Mucosa of descending colon (tissue), 3 donors: ENCODE data around the gene DEGS2. TPM values are rescaled to one million over a fixed set of nuclear protein-coding genes. Genes with fewer than 3 reads are reported as not detected.

ENCODE experiments used
- ATAC-seq: fragments of 200-7000 bp; cut with Tn5 transposase; one replicate; pipeline ENCODE4 v1.9.1; 2020; ENCODE audit warnings: mild to moderate bottlenecking, moderate library complexity
- DNase-seq, 3 donors: peaks; one replicate each; pipeline ENCODE4 v3.0.0-alpha.2; 2020
- H3K36me3 ChIP-seq: fragments of 200-600 bp; one replicate; pipeline ENCODE4 v1.8.0; 2021; ENCODE audit warnings: low read depth, mild to moderate bottlenecking
- H3K4me1 ChIP-seq: fragments of 200-600 bp; one replicate; pipeline ENCODE4 v1.8.0; 2021; ENCODE audit warnings: low read depth, mild to moderate bottlenecking
- H3K4me3 ChIP-seq: fragments of 200-600 bp; one replicate; pipeline ENCODE4 v1.8.0; 2021; ENCODE audit warnings: mild to moderate bottlenecking
- H3K9me3 ChIP-seq: fragments of 200-600 bp; one replicate; pipeline ENCODE4 v1.8.0; 2021; ENCODE audit warnings: mild to moderate bottlenecking
- intact Hi-C, 2 donors: fragments of 100-400 bp; cut with DNase I in 1 of 2; cut with micrococcal nuclease in 1 of 2; formaldehyde crosslinking; loops; one replicate each; pipeline versions ENCODE4 v1.11.0 to v1.11.1; 2022; cut with DNase I, micrococcal nuclease
- total RNA-seq, 3 donors: library from RNA; stranded (reverse); fragmentation: NEBNext Ultra II Directional in 2 of 3; extraction: Animal tissue kit (Norgen Biotek cat#: 25700) in 2 of 3; gene quantifications; one replicate each; pipeline versions ENCODE4 v1.2.1 to v1.2.4, GENCODE V29; 2021 to 2023
- TF ChIP-seq, protein P1 (sequence below): fragments of 200-600 bp; IDR thresholded peaks from one replicate; pipeline ENCODE4 v1.8.0; 2022; ENCODE audit warnings: antibody characterized with exemption, mild to moderate bottlenecking
- donor health status: DM: no; HTN: no; CAD: no; lungs with moderate emphysema.
- donor health status: DM: no; HTN: no; CAD: no.
- donor health status: DM: no; HTN: yes; CAD: no.

Gene DEGS2
- total RNA-seq, 3 donors from 2014 or later = 6.2 to 28.5 (median 27.9) TPM

DNA sequence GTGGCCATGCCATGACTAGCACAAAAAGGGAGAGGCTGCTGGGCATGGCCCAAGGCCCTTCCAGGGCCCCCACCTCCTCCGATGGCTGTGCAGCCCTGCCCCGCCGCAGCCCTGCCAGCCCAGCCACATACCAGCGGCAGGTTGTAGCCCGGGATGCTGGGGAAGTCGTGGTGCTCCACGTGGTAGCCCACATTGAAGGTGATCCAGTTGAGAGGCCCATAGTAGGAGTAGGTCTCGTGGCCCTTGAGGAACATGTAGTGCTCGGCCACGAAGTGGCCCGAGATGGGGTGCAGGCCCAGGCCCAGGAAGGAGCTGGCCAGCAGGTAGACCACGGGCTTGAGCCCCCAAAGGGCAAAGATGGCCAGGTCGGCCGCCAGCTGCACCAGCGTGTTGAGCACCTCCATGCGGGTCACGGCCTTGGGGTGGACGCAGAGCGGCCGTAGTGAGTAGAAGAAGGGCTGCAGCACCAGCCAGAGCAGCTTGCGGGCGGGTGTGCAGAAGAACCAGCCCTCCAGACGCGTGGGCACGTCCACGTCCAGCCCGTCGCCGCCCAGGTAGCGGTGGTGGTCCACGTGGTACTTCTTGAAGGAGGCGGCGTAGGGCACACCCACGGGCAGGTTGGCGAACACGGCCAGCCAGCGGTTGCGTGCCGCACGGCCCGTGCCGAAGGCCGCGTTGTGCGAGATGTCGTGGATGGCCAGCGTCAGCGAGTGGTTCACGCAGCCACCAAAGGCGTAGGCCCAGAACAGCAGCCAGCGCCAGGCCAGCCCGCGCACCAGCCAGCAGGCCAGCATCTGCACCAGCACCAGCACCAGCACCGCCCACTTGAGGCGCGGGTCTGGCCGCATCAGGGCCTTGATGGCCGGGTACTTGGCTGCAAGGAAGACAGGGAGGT is 10.4 kb downstream of the DEGS2 start:
- intact Hi-C loops = no loop called here
- Histone ChIP-seq H3K4me1 (peaks cover 62% of the 10 kb centered on the region), H3K4me3 (no peak overlapping the region), H3K36me3 (no peaks in the 10 kb centered on the region), H3K9me3 (no peaks in the 10 kb centered on the region)
- peak in 1 of 3 donors; percentile 71 for DNase-seq
- TF ChIP-seq, protein P1, sequence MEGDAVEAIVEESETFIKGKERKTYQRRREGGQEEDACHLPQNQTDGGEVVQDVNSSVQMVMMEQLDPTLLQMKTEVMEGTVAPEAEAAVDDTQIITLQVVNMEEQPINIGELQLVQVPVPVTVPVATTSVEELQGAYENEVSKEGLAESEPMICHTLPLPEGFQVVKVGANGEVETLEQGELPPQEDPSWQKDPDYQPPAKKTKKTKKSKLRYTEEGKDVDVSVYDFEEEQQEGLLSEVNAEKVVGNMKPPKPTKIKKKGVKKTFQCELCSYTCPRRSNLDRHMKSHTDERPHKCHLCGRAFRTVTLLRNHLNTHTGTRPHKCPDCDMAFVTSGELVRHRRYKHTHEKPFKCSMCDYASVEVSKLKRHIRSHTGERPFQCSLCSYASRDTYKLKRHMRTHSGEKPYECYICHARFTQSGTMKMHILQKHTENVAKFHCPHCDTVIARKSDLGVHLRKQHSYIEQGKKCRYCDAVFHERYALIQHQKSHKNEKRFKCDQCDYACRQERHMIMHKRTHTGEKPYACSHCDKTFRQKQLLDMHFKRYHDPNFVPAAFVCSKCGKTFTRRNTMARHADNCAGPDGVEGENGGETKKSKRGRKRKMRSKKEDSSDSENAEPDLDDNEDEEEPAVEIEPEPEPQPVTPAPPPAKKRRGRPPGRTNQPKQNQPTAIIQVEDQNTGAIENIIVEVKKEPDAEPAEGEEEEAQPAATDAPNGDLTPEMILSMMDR = no peak
- no peak for ATAC-seq

DNA sequence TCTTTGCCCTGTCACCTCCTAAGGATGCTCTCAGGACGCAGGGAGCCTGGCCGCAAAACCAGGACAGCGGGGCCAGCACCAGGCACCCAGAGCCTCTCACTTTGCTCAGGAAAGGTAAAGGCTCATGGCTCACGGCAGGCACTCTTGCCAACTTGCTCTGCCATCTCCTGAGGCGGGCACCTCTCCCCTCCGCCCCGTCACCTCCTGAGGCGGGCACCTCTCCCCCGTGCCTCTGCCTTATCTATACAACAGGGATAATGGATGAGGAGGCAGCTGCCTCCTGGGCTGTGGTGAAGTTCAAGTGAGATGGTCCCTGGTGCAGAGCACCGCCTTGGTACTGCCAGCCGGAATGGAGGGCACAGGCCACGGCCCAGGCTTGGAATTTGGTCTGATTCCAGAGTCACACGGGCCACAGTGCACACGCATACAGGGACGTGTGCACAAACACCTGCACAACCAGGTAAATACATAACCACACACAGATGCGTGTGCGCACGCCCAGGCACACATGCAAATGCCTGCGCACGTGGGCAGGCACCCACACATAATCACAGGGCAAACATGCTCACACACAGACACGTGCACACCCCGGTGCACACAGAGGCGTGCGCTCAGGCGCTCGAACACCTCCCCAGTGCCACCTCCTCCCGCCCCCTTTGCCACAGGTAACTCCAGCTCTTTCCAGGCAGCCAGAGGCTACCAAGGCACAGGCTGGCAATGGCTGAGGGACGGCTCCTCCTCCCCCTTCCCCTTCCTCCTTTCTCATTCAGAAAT is 11.6 kb downstream of the DEGS2 start:
- peaks cover 72% of the 10 kb centered on the region for H3K4me1 ChIP-seq
- DNase-seq (peak in 1 of 3 donors; percentile 74), ATAC-seq (peak; percentile 5)
- no peak overlapping the region for H3K4me3 ChIP-seq
- TF ChIP-seq, protein P1 = no peak
- no peaks in the 10 kb centered on the region for H3K36me3 ChIP-seq
- H3K9me3 ChIP-seq = no peaks in the 10 kb centered on the region
- intact Hi-C loops = no loop called here

DNA sequence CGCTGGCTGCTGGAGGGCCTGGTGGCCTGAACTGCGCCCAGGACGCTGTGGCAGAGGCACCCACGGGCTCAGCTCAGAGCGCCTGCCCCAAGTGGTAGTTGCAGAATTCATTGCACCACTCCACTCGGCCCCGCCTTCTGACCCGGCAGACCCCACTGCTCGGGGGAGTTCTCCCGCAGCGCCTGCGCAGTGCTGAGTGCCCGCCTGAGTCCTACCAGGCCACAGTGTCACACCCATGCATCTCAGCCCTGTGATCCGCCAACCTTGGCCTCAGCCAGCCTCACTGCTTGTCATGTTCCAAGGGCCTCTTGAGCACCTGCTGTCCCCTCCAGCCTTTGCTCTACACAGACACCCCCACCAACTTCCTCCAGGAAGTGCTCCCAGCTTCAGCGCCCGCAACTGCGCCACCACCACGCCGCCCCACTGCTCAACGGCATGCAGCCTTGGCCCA is 12.2 kb downstream of the DEGS2 start:
- TF ChIP-seq, protein P1 = no peak
- H3K9me3 ChIP-seq = no peaks in the 10 kb centered on the region
- intact Hi-C loops = no loop called here
- DNase-seq (peak in 2 of 3 donors; percentile 60 to 77), ATAC-seq (no peak)
- no peak overlapping the region for H3K4me3 ChIP-seq
- H3K4me1 ChIP-seq = peaks cover 78% of the 10 kb centered on the region
- no peaks in the 10 kb centered on the region for H3K36me3 ChIP-seq

DNA sequence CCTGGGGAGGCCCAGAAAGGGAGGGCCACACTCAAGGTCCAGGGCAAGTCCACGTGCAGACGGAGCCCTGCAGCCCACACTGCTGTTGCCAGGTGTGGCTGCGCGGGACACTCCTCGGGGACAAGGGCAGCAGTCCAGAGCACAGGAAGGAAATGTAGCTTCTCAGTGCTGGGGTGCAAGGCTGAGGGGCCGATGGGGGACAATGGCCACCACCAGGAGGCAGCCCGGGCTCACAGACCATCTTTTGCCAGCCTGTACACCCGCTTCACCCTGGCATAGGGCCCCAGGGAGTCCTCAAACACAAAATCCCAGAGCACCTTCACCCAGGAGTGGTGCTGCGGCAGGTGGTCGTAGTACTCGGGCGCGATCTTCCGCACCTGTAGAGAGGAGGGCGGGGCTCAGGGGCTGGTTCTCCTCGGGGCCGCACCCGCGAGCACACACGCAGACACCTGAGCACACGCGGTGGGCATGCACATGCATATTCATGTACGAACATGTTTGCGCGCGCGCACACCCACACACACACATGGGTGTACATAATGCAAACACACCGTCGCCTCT is 12.8 kb downstream of the DEGS2 start:
- Histone ChIP-seq H3K36me3 (no peaks in the 10 kb centered on the region), H3K4me3 (no peak overlapping the region), H3K9me3 (no peaks in the 10 kb centered on the region), H3K4me1 (peaks cover 78% of the 10 kb centered on the region)
- peak in 2 of 3 donors; percentile 55 to 78 for DNase-seq
- peak; percentile 13 for ATAC-seq
- TF ChIP-seq, protein P1 = no peak
- intact Hi-C loops = no loop called here

DNA sequence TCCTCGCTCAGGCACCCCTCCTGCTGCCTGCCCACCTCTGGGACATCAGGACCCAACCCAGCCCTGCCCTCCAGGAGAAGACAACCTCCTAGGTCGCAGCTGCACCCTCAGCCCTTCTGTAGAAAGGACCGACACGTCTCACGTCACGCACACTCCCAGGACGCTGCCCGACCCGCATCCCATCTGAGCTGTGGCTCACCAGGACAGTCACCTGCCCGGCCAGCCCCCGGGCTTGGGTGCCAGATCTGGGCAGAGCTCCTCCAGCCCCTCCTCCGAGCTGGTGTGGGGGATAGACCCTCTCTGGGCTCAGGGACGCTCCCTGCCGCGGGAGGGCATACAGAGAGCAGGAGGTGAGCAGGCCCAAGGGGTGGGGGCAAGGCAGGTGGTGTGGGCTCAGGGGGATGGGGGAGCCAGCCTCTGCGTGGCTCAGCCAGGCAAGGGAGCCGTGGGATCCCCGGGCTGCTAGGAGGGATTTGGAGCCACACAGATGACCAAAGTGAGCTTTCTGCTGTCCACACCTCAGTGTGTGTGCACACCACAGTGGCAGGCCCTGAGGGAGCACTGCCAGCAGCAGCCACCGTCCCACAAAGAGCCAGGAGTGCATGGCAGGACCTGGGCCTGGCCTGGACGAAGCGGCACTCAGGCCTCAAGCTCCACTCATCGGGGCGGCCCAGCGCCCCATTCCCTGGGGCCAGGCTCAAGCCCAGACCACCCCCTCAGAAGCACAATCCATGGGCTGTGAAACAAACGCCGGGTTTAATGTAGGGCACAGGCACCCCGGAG is 13.6 kb downstream of the DEGS2 start:
- TF ChIP-seq, protein P1 = no peak
- Histone ChIP-seq H3K4me3 (no peak overlapping the region), H3K9me3 (no peaks in the 10 kb centered on the region), H3K36me3 (no peaks in the 10 kb centered on the region), H3K4me1 (peaks cover 75% of the 10 kb centered on the region)
- peak in 1 of 3 donors; percentile 64 for DNase-seq
- ATAC-seq = peak; percentile 1
- intact Hi-C loops = no loop called here
